Posterior vena cava (tissue), 2 donors: Measurements from ENCODE around the gene SLC27A1. TPM values are rescaled to one million over a fixed set of nuclear protein-coding genes. Genes with fewer than 3 reads are reported as not detected.
"Not testable (repeated sequence)": the region's sequence is repeated elsewhere in the genome, so short reads cannot be mapped to it uniquely, and the experiment has no call there.

Experiments used
- DNase-seq: peaks from one replicate; pipeline ENCODE4 v3.0.0-alpha.2; 2020; ENCODE audit warnings: low spot score
- intact Hi-C, 2 donors: fragments of 100-400 bp; cut with DNase I; formaldehyde crosslinking; loops; one replicate each; pipeline versions ENCODE4 v1.14.1 to v1.14.2; 2022 to 2023
- total RNA-seq, 2 donors: library from RNA; stranded (reverse); fragmentation: NEBNext Ultra II Directional; extraction: Animal tissue kit (Norgen Biotek cat#: 25700); gene quantifications; one replicate each; pipeline ENCODE4 v1.2.1, GENCODE V29; 2021
- donor health status: DM: yes; HTN: yes; CAD: no.
- donor health status: DM: yes; HTN: yes; CAD: no.

Gene SLC27A1
- total RNA-seq, 2 donors from 2014 or later: 11.1 to 14.4 TPM

DNA sequence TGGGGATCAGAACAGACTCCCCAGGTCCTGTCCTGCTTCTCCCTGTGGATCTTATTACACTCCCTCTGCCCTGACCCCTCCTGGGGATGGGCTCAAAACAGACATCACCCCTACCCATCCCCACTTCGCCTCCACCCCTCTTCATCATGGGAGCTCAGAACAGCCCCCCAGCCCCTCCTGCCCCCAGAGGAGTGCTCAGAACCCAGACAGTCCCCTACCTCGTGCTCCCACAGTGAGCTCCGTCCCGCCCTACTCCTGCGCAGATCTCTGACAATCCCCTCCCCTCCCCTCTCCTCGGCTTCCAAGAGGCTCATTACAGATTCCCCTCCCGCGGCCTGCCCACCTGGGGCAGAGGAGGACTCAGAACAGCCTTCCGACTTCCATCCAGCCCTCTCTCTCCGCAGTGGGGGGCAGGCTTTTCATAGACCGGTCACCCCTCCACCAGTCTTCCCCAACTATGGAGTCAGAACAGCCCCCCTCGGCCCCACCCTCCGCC lies 15.7 kb upstream of the SLC27A1 start:
- intact Hi-C loops: no loop called here

DNA sequence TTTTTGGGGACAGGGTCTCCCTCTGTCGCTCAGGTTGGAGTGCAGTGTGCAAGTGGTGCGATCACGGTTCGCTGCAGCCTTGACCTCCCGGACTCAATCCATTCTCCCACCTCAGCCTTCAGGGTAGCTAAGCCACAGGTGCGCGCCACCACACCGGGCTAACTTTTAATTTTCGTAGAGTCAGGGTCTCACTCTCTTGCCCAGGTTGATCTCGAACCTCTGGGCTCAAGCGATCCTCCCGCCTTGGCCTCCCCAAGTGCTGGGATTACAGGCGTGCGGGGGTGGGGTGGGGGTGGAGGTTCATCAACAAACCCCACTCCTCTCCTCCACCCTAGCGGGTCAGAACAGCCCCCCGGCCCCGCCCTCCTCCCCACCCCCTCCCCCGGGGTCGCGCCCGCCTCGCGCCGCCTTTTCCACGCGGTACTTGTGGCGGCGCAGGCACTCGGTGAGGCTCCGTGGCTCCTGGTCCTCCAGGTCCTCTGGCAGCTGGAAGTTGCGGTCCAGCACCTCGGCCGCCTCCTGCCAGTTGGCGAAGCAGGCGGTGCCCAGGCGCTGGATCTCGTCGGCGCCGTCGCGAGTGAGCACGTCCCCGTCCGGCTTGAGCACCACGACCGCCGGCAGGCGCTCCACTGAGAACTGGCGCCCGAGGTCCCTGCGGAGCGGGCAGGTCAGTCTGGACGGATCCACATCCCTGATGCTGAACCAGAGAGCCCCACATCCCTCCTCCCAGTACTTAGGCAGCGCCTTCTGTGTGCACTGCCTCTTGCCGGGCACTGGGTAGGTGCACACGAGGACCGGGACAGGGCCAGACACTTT lies 14.8 kb upstream of the SLC27A1 start:
- intact Hi-C loops: no loop called here
- DNase-seq: no peak

More for the DNA sequence above, 15.7 kb upstream of the SLC27A1 start:
- no peak for DNase-seq

DNA sequence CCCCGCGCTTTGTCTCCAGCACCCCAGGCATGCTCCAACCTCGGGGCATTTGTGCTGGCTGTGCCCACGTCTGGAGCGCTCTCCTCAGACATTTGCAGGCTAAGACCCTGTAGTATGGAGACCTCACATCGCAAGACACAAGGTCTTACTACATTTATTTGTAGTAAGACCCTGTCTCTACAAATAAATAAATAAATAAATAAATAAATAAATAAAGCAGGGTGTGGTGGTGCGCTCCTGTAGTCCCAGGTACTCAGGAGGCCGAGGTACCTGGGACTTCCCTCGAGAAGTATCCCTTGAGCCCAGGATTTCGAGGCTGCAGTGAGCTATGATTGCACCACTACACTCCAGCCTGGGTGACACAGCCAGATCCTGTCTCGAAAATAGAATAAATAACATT lies 14.2 kb upstream of the SLC27A1 start:
- DNase-seq: no peak
- intact Hi-C loops: no loop called here

GRCh38 chr19:17457616-17458015 lies 12.7 kb upstream of the SLC27A1 start:
- DNase-seq: no peak
- intact Hi-C loops: no loop called here

DNA sequence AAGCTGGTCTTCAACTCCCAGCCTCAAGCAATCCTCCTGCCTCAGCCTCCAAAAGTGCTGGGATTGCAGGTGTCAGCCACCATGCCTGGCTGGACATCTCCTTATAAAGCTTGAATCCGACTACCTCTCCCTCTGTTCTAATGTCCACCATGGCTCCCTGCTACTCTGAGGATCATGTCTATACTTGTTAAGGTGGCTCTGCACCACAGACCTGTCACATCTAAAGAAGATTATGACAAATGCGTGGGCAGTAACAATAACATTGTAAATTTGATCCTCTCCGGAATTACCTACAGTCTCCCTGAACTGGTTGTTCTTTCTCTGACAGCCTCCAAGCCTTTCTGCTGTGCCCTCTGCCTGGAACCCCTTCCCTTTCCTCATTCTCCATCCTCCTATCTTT lies 11.4 kb upstream of the SLC27A1 start:
- DNase-seq: no peak
- intact Hi-C loops: no loop called here

DNA sequence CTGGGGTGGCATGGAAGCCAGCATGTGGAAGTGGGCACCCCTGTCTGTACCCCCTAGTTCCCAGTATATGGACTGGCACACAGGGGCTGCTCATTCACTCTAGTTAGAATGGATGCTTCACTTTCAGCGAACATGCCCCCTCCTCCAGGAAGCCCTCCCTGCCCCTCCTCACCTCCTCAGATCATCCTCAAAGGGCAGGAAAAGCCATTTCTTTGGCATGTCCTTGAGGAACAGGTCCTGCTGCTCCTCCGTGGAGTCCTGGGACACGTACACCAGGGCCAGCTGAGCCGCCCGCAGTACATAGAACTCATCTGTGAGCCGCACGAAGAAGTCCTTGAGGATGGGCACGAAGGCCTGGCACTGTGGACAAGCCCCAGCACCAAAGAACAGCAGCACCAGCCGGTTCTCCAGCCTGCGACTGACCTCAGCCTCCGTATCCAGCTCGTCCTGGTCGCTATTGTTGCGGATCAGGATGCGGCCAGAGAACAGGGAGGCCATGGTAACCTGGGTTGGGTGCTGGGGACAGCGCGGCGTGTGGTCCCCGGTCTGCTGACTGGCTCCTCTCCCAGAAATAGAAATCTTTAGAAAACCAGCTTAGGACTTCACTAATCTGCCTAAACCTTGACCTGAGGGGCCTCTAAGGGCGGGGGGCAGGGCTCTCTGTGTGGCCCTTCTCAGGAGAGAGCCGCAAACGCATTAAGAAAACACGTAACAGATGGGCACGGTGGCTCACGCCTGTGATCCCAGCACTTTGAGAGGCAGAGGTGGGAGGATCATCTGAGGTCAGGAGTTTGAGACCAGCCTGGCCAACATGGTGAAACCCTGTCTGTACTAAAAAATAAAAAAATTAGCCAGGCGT lies 9.7 kb upstream of the SLC27A1 start, which contains the start of gene NXNL1:
TSS of gene NXNL1 (minus strand) at position 555 of the 859 bp plus-strand sequence. CDS start at position 498, 57 bp downstream.
- DNase-seq: no peak
- intact Hi-C loops: loop anchor here in 1 of 2 donors (10.0 kb wide), 1 partner anchor 954 kb away; the partner anchor contains the start of gene SSBP4

DNA sequence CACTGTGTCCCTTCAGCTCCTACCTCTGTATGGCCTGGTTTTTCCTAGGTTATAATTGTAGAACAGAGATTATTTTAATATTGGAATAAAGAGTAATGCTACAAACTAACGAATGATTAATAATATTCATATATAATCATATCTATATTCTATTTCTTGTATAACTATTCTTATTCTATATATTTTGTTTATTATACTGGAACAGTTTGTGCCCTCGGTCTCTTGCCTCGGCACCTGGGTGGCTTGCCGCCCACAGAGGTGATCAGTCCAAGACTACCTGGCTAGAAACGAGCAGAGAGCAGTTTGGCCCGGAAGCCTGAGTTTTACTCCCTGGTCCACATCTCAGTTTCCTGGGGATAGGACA lies 3.9 kb upstream of the SLC27A1 start:
- no peak for DNase-seq
- intact Hi-C loops: loop anchor here (5.0 to 10.0 kb wide), 2 partner anchors 69 to 948 kb away; partner anchors contain the start of gene SSBP4 (in 1 of the 2)

DNA sequence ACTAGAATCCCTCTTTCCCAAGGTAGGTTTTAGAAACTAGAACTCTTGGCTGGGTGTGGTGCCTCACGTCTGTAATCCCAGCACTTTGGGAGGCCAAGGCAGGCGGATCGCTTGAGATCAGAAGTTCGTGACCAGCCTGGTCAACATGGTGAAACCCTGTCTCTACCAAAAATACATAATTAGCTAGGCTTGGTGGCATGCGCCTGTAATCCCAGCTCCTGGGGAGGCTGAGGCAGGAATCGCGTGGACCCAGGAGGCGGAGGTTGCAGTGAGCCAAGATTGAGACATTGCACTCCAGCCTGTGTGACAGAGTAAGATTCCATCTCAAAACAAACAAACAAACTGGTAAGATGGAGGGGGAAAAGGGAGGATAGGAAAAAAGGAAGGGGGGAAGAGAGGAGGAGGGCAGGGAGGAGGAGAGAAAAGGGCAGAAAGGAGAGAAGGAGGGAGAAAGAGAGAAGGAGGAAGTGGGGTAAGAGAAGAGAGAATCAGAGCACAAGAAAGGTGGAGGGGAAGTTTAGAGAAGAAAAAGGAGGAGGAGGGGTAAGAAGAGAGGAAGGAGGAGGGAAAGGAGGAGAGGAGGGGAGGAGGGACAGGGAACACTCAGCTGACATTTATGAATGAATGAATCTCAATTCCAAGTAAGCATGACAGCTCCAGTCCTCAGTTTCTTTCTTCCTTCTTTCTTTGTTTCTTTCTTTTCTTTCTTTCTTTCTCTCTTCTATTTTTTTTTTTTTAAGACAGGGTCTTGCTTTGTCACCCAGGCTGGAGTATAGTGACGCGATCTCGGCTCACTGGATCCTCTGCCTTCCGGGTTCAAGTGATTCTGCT lies 2.6 kb upstream of the SLC27A1 start:
- DNase-seq: no peak

DNA sequence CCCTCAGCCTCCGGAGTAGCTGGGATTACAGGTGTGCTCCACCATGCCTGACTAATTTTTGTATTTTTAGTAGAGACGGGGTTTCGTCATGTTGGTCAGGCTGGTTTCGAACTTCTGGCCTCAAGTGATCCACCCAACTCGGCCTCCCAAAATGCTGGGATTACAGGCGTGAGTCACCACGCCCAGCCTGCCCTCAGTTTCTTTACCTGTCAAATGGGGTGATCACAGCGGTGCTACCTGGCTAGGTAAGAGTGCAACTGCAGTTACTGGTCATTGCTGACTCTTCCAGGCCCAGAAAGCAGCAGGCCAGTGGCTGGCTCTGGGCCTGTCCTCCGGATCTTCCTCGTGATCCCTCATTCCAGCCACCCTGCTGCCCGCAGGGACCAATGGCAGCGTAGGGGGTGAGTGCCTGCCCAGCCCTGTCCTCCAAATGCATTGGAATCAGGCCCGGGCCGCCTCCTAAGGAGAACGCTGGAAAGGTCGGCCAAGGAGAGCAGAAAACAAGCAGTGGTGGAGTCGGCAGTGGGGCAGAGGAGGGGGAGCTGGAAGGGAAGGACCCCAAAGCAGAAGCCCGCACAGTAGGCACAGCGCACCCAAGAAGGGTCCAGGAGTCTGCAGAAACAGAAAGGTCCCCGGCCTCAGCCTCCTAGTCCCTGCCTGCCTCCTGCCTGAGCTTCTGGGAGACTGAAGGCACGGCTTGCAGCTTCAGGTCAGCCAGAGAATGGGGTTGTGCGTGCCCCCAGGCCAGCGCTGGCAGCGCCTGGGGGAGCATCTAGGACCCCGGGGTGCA lies 1.8 kb upstream of the SLC27A1 start:
- intact Hi-C loops: loop anchor here (5.0 to 10.0 kb wide), 2 partner anchors 71 to 946 kb away; partner anchors contain the start of gene SSBP4 (in 1 of the 2)
- DNase-seq: peak; percentile 89

More for the DNA sequence above, 2.6 kb upstream of the SLC27A1 start:
- intact Hi-C loops: loop anchor here (5.0 to 10.0 kb wide), 2 partner anchors 70 to 947 kb away; partner anchors contain the start of gene SSBP4 (in 1 of the 2)

- intact Hi-C loops: loop anchor here (5.0 to 10.0 kb wide), 2 partner anchors 72 to 946 kb away; partner anchors contain the start of gene SSBP4 (in 1 of the 2)
- DNase-seq: no peak
Observed at GRCh38 chr19:17469092-17469480, 1.2 kb upstream of the SLC27A1 start.

- intact Hi-C loops: loop anchor here (5.0 to 10.0 kb wide), 2 partner anchors 72 to 945 kb away; partner anchors contain the start of gene SSBP4 (in 1 of the 2)
- peak; percentile 97 for DNase-seq
Observed at GRCh38 chr19:17469481-17470067, 750 bp upstream of the SLC27A1 start.

DNA sequence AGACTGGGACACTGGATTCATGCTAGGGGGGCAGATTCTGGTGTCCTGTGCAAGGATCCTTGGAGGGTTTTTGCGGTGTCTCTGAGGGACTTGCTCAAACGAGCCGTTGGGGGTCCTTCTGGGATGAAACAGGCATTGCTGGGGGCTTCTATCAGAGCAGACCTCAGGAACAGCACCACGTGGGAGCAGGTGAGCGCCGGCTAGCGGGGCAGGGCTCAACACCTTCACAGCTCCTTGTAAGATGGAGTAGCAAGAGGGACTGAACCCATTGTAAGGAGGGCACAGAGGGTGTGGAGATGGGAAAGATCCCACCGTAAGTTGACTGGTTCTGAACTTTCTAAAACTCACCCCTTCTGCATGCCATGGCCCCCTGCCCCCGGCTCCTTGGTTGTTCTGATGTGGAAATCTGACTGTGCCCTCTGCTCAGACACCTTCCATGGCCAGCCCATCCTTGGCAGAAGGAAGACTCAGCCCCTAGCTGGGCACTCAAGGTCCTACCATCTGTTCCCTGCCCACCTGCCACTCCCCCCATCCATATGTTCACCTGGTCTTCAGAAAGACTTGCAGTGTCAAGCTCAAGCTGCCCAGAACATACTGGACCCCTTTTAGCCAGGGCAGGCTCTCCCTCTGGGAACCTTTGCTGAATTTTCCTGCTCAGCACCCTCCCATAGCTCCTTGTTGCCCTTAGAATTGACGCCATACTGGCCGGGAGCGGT lies 1.2 kb downstream of the SLC27A1 start:
- intact Hi-C loops: no loop called here
- no peak for DNase-seq

DNA sequence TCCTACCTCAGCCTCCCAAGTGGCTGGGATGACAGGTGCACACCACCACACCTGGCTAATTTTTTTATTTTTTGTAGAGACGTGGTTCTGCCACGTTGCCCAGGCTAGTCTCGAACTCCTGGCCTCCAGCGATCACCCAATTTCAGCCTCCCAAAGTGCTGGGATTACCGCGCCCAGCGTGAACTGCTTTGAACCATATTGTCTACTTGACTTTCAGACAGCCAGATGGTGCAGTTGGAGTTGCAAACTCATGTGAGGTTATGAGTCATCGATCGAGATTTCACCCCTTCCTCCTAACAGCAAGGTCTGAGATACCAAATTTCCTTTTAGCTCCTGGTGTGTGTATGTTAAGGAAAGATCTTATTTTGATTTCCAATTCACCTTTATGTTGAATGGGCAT lies 2.7 kb downstream of the SLC27A1 start:
- intact Hi-C loops: no loop called here
- no peak for DNase-seq

GRCh38 chr19:17475011-17475540 lies 4.8 kb downstream of the SLC27A1 start:
- DNase-seq: not testable (repeated sequence)

DNA sequence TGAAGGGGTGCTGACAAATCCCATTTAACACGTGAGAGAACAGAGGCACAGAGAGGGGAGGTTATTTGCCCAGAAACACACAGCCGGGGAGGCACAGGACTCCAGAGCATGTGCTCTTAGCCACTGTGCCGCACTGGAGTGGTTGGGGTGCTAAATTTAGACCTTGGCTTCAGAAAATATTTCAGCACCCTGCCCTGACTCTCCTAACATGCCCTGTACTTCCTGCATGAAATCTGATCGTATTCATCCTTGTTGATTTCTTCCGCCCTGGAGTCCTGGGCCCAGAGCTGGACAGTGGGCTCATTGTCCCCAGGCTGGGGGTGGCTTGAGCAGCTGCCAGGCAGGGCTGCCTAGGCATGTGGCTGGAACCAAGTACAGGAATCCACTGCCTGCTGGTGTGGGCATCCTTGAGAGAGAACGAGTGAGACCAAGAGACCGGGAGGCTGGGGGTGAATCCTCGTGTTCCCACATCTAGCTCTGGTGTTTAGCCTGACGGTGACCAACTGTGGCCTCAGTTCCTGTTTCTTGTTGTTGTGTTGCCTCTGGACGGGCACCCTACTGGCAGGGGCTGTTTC lies 5.3 kb downstream of the SLC27A1 start:
- DNase-seq: no peak
- intact Hi-C loops: no loop called here

More at GRCh38 chr19:17475011-17475540, 4.8 kb downstream of the SLC27A1 start:
- intact Hi-C loops: not testable (repeated sequence)

- intact Hi-C loops: no loop called here
- DNase-seq: no peak
Observed at GRCh38 chr19:17479325-17479791, 9.0 kb downstream of the SLC27A1 start.
